ENCODE data around the gene DCAF16. TPM values are rescaled to one million over a fixed set of nuclear protein-coding genes. Genes with fewer than 3 reads are reported as not detected.

Gene DCAF16
- total RNA-seq, 1 donor from 2014 or later, result 26.2 TPM

DNA sequence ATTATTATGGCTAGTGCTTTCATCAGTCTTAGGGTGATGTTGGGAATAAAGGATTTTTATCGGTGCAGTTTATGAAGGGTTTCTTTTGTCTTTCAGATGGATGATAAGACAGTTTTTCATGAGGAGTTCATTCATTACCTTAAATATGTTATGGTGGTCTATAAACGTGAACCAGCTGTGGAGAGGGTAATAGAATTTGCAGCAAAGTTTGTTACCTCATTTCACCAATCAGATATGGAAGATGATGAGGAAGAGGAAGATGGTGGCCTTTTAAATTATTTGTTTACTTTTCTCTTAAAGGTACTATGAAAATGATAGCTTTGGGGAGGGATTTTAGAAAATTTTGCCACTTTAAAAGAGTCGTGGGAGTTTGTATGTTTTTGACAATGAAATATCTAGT, 1.6 kb upstream of the DCAF16 start:
- TF ChIP-seq, protein P1, sequence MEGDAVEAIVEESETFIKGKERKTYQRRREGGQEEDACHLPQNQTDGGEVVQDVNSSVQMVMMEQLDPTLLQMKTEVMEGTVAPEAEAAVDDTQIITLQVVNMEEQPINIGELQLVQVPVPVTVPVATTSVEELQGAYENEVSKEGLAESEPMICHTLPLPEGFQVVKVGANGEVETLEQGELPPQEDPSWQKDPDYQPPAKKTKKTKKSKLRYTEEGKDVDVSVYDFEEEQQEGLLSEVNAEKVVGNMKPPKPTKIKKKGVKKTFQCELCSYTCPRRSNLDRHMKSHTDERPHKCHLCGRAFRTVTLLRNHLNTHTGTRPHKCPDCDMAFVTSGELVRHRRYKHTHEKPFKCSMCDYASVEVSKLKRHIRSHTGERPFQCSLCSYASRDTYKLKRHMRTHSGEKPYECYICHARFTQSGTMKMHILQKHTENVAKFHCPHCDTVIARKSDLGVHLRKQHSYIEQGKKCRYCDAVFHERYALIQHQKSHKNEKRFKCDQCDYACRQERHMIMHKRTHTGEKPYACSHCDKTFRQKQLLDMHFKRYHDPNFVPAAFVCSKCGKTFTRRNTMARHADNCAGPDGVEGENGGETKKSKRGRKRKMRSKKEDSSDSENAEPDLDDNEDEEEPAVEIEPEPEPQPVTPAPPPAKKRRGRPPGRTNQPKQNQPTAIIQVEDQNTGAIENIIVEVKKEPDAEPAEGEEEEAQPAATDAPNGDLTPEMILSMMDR (IDR thresholded peaks at IDR 0.05), result no peak
- peaks cover 28% of the 10 kb centered on the region for H3K4me1 ChIP-seq
- ATAC-seq (no peak), DNase-seq (no peak)
- H3K4me3 ChIP-seq, result no peak overlapping the region
- no peaks in the 10 kb centered on the region for H3K9me3 ChIP-seq
- no peaks in the 10 kb centered on the region for H3K27me3 ChIP-seq
- no peak overlapping the region for H3K27ac ChIP-seq
- intact Hi-C loops (cut with DNase I), result loop anchor here (10.0 kb wide), 1 partner anchor 783 kb away; no protein-coding TSS in a partner anchor
- H3K36me3 ChIP-seq, result no peaks in the 10 kb centered on the region

DNA sequence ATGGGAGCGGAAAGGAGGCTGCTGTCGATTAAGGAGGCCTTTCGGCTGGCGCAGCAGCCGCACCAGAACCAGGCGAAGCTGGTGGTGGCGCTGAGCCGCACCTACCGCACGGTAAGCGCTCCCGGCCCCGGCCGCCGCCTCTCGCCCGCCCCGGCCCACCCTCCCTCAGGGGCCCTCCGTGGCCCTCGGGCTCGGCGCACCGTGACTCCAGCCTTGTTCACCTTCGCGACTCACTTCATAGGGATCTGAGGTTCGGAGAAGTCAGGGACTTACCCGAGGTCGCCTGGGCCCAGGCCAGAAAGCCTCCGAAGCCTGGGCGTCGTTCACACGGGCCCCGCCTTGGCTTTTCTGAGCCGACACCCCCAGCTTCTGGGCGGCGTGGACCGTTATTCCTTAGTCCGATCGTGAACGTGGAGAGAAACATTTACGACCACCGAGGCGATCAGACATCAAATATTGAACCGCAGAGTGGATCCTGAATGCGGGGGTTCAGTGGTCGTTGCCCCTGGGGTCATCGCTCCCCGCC, 584 bp upstream of the DCAF16 start:
- H3K4me3 ChIP-seq, result peak overlapping the region; percentile 79
- ATAC-seq, result peak; percentile 5
- H3K27me3 ChIP-seq, result no peaks in the 10 kb centered on the region
- no peaks in the 10 kb centered on the region for H3K9me3 ChIP-seq
- TF ChIP-seq, protein P1 (IDR thresholded peaks at IDR 0.05), result no peak
- no peak overlapping the region for H3K27ac ChIP-seq
- DNase-seq, result no peak
- no peaks in the 10 kb centered on the region for H3K36me3 ChIP-seq
- intact Hi-C loops (cut with DNase I), result loop anchor here (10.0 kb wide), 1 partner anchor 784 kb away; no protein-coding TSS in a partner anchor
- H3K4me1 ChIP-seq, result peaks cover 37% of the 10 kb centered on the region

DNA sequence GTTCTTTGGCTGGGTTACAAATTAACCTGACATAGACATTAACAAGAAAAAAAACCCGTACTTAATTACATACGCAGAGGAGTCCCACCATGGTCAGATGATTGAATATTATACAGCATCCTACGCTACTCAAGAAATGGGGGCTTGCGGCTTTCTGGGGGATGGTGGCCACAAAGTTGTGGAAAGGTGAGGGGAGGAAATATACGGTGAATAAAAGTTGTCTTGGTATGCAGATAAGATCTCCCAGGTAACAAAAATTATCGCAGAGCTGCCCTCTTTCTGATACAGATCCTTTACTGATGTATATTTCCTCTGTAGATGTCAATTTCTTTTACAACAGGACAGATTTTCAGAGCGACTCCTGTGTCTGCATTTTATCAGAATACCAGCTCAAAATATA, 890 bp downstream of the DCAF16 start:
- H3K4me1 ChIP-seq, result peaks cover 43% of the 10 kb centered on the region
- DNase-seq, result no peak
- H3K4me3 ChIP-seq, result peak overlapping the region; percentile 79
- peaks cover 3% of the 10 kb centered on the region for H3K36me3 ChIP-seq
- ATAC-seq, result no peak
- no peaks in the 10 kb centered on the region for H3K9me3 ChIP-seq
- intact Hi-C loops (cut with DNase I), result loop anchor here (10.0 kb wide), 1 partner anchor 785 kb away; no protein-coding TSS in a partner anchor
- TF ChIP-seq, protein P1 (IDR thresholded peaks at IDR 0.05), result no peak
- no peaks in the 10 kb centered on the region for H3K27me3 ChIP-seq
- H3K27ac ChIP-seq, result peak overlapping the region; percentile 94

DNA sequence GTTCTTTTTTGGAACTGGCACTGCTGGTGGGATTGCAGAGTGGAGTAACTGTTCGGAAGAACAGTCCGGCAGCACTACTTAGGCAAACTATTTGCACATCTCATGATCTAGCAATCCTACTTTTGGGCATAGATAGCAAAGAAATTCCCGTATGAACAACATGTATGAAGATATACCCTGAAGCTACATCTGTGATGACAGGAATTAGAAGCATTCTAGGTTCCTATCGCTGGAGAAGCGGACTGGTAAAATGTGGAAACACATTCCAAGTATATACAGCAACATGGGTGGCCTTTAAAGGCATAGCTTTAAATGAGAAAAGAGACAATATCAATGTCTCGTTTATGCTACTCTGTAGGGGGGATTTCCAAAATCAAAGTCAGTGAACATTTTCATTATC, 3.1 kb downstream of the DCAF16 start:
- Histone ChIP-seq H3K4me3 (peak overlapping the region; percentile 79), H3K27ac (no peak overlapping the region), H3K4me1 (peaks cover 43% of the 10 kb centered on the region), H3K36me3 (peaks cover 25% of the 10 kb centered on the region), H3K27me3 (no peaks in the 10 kb centered on the region), H3K9me3 (no peaks in the 10 kb centered on the region)
- ATAC-seq, result no peak
- intact Hi-C loops (cut with DNase I), result no loop called here
- TF ChIP-seq, protein P1 (IDR thresholded peaks at IDR 0.05), result no peak
- no peak for DNase-seq

DNA sequence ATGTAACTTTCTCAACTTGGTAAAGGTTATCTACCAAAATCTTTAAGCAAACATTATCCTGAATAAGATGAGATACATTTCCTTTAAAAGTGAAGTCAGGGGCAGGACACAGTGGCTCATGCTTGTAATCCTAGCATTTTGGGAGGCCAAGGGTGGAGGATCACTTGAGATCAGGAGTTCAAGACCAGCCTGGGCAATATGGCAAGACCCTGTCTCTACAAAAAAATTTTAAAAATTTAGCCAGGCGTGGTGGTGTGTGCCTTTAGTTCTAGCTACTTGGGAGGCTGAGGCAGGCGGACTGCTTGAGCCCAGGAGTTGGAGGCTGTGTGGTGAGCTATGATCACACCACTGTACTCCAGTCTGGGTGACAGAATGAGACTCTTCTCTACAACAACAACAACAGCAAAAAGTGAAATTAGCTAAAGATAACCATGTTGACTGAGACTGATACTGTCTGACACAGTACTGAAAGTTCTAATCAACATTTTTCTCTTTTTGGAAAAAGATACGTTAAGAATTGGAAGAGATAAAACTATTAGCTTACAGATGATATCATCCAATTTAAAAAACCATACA, 4.9 kb downstream of the DCAF16 start:
- Histone ChIP-seq H3K9me3 (no peaks in the 10 kb centered on the region), H3K27me3 (no peaks in the 10 kb centered on the region), H3K36me3 (peaks cover 41% of the 10 kb centered on the region), H3K4me3 (no peak overlapping the region), H3K4me1 (peaks cover 40% of the 10 kb centered on the region), H3K27ac (no peak overlapping the region)
- ATAC-seq, result no peak
- DNase-seq, result no peak
- intact Hi-C loops (cut with DNase I), result no loop called here
- TF ChIP-seq, protein P1 (IDR thresholded peaks at IDR 0.05), result no peak
